NCI-H748 (cell line): ENCODE data around the gene ST7.

ENCODE experiments used
- DNase-seq: peaks from one replicate; lab custom pipeline; 2025; ENCODE audit not compliant: unreplicated experiment; lab: John Stamatoyannopoulos, UW

ST7 gene

GRCh38 chr7:117146511-117146910 lies 193.2 kb downstream of the ST7 start:
- no peak for DNase-seq

GRCh38 chr7:117148971-117149370 lies 195.7 kb downstream of the ST7 start:
- no peak for DNase-seq

- no peak for DNase-seq
These were observed 196.4 kb downstream of the ST7 start for GRCh38 chr7:117149692-117150091.

- DNase-seq = no peak
These were observed 199.1 kb downstream of the ST7 start for GRCh38 chr7:117152213-117153007.

- DNase-seq = no peak
These were observed 199.8 kb downstream of the ST7 start for GRCh38 chr7:117153016-117153545.

GRCh38 chr7:117154721-117155120 lies 201.4 kb downstream of the ST7 start:
- DNase-seq = no peak

- DNase-seq = no peak
These were observed 202.4 kb downstream of the ST7 start for GRCh38 chr7:117155694-117156093.

- no peak for DNase-seq
These were observed 204.2 kb downstream of the ST7 start for GRCh38 chr7:117157241-117158209.

- DNase-seq = no peak
These were observed 205.8 kb downstream of the ST7 start for GRCh38 chr7:117158941-117159697.

GRCh38 chr7:117163101-117163500 lies 209.8 kb downstream of the ST7 start:
- DNase-seq = no peak

- DNase-seq = no peak
These were observed 211.3 kb downstream of the ST7 start for GRCh38 chr7:117164620-117165019.

GRCh38 chr7:117165656-117166055 lies 212.4 kb downstream of the ST7 start:
- DNase-seq = no peak

GRCh38 chr7:117169907-117170306 lies 216.6 kb downstream of the ST7 start:
- no peak for DNase-seq

- DNase-seq = no peak
These were observed 217.8 kb downstream of the ST7 start for GRCh38 chr7:117171106-117171505.

- no peak for DNase-seq
These were observed 219.0 kb downstream of the ST7 start for GRCh38 chr7:117172283-117172682.

GRCh38 chr7:117173035-117173770 lies 219.9 kb downstream of the ST7 start:
- DNase-seq = no peak

- no peak for DNase-seq
These were observed 222.9 kb downstream of the ST7 start for GRCh38 chr7:117176206-117176605.

GRCh38 chr7:117178600-117178999 lies 225.3 kb downstream of the ST7 start:
- no peak for DNase-seq

- no peak for DNase-seq
These were observed 226.4 kb downstream of the ST7 start for GRCh38 chr7:117179701-117180100.

- DNase-seq = no peak
These were observed 230.4 kb downstream of the ST7 start for GRCh38 chr7:117183729-117184128.
